Muscle of arm (tissue), 12 donors: ENCODE results near the gene ALDH9A1. TPM values are rescaled to one million over a fixed set of nuclear protein-coding genes. Genes with fewer than 3 reads are reported as not detected.
A peak's percentile ranks its signal among the peaks of the same experiment; 100 is the strongest.
"Not testable (repeated sequence)": the region's sequence is repeated elsewhere in the genome, so short reads cannot be mapped to it uniquely, and the experiment has no call there.

ENCODE experiments used
- DNase-seq: peaks from one replicate; pipeline ENCODE4 v3.0.0-alpha.2; 2013
- polyA plus RNA-seq, 12 donors: library from polyadenylated mRNA; unstranded; fragments of 120-200 nt; gene quantifications; one replicate each; pipeline ENCODE4 v1.2.1, GENCODE V29; 2013; ENCODE audit not compliant: insufficient read length in 12 of 12

The ALDH9A1 gene
- polyA plus RNA-seq, 12 donors: 40.8 to 66.4 (median 53.1) TPM; not detected in 1

DNA sequence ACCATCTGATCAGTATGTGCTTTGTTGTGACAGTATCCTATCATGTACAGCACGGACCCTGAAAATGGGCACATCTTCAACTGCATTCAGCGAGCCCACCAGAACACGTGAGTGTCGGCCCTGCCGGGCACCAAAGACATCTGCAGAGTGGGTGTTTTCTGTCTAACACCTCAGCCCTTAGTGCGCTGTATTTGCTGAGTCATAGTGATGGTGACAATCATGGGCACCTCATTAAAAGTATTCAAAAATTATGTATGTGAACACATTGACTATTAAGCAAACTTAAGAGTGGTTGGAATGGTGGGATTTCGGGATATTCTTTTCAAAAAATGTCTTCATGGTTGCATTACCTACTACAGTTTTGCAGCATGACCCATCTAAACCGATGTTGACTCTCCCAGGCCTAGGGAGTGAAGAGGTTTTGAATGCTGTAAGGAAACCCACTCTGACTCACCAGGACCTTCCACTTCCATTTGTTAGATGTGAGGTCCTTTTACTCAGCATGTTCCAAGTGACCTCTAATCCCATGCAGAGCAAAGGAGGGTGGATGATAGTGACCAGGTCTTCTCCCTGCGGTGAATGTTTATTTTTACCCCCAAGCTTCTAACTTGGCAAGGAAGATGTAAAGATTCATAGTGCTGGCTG lies 47.3 kb downstream of the ALDH9A1 start:
- no peak for DNase-seq

DNA sequence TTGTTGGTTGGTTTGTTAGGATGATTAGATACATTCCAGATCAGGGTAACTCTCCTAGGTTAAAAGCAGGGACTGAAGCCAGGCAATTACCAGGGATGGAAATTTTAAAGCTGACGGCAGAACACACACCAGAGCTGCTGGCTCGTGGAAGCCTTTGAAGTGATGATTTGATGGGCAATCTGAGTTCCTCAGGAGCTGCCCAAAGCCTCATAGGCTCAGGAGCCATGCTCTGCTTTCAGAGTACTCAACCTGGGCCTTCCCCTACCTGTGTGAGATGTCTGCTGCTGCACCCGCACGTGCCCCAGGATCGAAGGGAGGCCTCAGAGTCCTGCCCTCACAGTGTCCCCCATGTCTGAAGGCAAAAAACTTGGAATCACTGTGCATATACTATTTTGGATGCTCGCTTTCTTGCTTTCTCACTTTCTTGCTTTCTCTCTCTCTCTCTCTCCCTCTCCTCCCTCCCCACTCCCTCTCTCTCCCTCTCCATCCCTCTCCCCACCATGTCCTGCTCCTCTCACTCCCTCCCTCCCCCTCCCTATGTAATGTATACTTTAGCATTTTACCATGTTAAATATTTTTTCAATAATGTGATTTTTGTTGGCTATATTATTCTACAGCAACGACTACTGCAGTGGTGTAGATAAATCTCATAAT lies 49.3 kb downstream of the ALDH9A1 start:
- no peak for DNase-seq

DNA sequence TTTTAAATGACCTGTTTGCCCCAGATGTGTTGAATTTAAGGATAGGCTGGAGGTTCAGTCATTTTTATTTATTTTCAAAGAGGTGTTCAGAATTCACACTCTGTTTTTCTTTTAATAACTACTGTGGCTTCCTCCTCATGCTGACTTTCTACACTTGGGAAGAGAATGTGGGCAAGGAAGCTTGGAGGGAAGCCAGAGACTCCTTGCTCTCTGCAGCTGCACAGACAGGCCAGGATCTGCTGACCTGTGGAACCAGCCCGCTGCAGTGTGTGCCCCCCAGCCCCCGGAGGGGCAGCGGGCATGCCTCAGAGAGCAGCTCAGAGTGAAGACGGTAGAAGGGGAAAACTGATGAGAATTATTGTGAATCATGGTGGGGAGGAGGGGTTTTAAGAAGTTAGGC lies 50.4 kb downstream of the ALDH9A1 start:
- DNase-seq: no peak

DNA sequence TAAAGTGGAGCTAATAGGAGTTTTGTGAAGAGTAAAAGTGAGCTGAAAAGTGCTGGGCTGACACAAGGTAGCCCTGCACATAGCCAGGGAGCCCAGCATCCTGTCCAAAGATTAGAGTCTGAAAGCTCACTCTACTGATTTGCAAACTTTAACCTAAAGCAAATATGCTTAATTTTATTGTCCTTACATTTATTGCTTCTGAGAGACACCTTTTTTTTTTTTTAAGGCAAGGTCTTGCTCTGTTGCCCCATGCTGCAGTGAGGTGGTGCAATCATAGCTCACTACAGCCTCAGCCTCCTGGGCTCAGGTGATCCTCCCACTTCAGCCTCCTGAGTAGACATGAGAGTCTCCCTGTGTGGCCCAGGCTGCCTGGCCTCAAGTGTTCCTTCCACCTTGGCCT lies 50.8 kb downstream of the ALDH9A1 start:
- DNase-seq: no peak

DNA sequence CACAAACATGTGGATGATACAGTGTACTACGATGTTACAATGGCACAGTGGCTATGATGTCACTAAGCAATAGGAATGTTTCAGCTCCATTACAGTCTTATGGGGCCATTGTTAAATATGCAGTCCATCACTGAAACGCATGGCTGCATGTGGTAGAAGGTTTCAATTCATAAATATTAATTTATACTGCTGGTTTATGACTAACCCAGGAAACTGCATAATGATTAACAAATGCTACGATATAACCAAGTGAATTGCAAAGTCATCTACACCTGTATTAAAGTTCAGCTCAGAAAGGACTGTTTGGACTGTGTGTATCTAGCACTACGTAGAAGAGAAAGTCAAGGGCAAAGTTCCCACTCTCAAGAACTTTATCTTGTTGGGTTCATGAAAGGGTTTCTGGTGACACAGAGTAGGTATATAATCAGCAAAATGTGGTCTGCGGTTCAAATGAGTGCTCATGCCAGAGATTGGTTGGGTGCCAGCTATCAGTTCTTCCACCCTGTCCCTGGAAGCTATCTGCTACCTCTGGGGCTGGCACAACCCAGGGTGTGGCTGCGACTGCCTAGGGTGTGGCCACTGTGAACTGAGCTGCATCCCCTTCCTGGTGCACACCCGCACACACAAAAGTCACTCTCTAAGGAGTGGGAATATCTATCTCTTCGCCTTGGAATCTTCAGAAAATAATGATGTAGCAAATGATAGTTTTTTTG lies 52.6 kb downstream of the ALDH9A1 start:
- DNase-seq: no peak

DNA sequence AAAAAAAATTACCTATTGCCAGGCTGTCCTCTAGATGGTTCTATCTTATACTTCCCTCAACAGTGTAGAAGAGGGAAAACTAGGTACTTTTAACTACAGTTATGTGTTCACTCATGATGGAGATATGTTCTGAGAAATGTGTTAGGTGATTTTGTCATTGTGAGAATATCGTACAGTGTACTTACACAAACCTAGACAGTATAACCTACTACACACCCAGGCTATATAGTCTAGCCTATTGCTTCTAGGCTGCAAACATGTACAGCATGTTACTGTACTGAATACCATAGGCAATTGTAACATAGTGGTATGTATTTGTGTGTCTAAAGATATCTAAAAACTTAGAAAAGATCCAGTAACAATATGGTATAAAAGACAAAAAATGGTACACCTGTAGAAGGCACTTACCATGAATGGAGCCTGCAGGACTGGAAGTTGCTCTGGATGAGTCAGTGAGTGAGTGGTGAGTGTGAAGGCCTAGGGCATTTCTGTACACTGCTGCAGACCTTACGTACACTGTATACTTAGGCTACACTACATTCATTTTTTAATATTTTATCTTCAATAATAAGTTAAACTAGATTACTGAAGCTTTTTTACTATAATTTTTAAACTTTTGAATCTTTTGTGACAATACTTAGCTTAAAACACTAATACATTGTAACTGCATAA lies 54.2 kb downstream of the ALDH9A1 start:
- no peak for DNase-seq

DNA sequence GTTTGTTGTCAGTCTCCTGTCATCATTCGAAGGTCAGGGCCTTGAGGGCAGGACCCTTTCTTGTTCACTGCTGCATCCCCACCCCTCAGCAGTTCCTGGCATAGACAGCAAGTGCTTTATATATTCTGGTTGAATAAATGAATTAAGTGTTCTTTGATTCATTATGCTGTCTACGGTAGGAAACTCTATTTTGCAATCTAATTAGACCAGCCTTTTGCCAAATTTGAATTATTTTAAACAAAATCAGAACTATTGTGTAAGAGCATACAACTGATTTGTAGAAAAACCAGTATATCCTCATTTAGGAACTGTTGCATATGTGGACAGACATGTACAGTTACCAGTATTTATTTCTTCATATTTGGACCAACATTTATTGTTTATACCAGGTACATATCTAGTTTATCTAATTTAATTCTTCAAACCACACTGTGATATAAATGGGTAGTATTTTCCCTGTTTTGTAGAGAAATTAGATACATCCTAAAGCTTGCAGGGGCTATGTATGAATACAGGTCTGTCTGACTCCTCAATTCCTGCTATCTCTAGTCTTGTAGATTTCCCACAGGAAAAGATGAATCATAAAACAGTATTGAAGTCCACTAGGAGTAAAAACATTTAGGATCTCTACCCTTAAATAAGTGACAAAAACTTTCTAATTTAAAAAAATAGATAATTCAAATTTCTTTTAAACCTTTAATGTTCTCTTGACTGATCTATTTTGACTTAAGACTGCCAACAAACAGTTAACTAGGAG lies 57.0 kb downstream of the ALDH9A1 start:
- DNase-seq: no peak

DNA sequence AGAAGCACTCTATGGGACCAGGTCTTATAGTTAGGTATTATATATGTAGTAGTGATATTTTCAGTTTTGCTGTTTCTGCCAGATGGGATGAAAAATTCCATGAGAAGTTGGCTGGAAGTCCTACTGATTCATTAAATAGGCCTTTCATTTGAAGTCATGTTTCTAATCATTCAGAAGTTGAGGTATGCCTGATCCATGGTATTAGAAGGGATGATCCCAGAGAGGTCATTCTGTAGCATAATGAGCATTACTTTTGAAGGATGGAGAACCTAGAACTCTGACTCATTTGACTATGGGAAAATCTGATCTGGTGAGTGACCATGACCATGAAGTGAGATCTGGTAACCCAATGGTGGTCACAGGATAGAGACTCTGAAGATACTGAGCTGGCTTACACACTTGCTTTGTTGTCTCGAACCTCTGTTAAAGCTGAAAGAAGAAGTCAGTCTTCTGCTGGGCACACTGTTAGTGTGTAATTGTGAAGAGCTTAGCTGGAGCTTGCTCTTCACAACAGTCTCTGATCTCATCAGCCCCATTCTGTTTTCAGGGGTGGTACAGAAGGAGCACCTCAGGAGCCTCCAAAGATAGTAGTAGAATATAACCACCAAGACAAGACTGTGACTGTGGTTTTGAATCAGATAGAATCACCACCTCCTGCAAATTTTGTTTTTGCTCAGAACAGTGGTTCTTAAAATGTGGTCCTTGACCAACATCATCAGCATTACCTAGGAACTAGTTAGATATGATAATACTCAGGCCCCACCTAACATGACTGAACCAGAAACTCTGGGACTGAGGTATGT lies 58.3 kb downstream of the ALDH9A1 start:
- no peak for DNase-seq

DNA sequence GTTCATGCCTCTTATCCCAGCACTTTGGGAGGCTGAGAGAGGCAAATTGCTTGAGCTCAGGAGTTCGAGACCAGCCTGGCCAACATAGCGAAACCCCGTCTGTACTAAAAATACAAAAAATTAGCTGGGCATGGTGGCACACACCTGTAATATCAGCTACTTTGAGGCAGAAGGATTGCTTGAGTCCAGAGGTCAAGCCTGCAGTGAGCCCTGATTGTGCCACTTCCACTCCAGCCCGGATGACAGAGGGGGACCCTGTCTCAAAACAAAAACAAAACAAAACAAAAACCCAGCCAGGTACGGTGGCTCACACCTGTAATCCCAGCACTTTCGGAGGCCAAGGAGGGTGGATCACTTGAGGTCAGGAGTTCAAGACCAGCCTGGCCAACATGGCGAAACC lies 60.2 kb downstream of the ALDH9A1 start:
- not testable (repeated sequence) for DNase-seq

DNA sequence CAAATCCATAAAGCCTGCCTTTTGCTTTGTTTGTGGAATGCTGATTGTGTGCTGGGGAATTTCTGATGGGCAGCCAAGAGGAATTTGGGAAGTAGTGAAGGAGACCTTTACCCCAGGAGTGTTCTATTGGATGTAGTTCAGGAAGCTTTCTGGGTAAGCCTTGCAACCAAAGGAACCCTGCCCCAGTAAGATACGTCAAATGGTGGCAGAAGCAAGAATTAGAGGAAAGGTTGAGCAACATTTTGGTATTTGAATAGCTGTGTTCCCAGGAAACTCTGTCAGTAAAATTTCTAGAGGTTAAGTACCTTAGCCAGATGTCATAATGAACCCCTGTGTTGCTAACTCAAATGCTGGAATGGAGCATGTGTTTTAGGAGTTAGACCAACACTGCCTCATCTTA lies 60.9 kb downstream of the ALDH9A1 start:
- no peak for DNase-seq

DNA sequence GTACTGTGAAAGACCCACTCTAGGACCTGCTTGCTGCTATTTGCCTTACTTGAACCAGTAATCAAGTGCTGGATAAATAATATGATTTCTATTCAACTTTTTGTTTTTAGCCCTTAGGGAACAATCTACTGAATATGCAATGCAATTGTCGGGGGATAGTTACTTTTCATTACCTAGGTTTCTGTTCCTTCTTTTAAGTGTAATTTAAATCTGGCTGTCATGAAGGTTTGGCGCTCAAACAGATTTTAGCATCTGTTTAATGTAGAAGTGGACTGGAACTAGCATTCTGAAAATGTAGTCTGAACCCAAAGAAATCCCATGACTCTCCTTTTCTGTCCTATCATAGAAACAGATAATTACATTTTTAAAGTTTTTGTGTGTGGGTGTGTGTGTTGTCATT lies 62.5 kb downstream of the ALDH9A1 start:
- no peak for DNase-seq

DNA sequence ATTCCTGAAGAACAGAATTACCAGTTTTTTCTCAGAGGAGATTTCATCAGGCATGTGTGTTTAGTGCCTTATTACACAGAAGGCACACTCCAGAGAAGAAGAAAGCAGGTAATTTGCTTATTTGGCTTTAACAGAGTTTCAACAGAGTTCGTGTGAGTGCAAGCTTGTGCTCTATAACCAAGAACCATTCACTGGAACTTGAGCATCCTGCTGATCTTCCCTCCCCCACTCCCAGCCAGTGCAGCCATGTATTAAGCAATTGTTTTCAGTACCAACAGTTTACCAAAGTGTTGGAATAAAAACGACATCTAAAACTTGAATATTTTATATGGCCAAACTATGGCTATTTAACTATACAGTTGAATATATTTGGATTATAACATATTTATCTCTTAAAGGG lies 63.0 kb downstream of the ALDH9A1 start:
- DNase-seq: no peak

DNA sequence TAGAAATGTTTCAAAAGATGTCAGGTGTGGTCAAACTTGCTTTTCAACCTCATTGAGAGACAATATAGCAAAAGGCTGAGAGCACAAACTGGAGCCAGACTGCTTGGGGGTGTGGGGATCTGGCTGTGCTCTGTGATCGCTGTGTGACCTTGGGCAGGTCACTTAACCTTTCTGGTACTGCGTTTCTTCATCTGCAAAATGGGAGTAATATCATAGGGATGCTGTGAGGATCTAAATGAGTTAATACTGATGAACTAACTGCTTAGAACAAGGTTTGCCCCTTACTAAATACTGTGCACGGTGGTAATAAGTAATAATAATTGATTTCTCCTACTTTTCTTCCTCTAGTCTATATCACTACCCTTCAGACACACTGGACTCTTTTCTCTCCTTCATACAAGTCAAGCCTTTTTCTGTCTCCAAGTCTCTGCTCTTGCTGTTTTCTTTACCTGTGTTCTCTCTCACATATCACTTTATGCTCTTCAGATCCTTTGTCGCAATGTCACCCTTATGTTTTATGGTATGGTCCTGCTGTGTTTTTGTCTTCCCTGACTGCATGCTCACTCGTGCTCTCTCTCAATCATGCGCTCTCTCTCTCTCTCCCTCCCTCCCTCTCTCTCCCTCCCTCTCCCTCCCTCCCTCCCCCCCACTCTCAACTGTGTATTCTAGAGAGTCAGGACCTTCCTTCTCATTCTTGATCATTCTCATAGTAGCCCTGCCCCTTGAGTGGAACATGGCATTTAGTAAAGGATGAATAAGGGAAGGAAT lies 64.0 kb downstream of the ALDH9A1 start:
- no peak for DNase-seq

DNA sequence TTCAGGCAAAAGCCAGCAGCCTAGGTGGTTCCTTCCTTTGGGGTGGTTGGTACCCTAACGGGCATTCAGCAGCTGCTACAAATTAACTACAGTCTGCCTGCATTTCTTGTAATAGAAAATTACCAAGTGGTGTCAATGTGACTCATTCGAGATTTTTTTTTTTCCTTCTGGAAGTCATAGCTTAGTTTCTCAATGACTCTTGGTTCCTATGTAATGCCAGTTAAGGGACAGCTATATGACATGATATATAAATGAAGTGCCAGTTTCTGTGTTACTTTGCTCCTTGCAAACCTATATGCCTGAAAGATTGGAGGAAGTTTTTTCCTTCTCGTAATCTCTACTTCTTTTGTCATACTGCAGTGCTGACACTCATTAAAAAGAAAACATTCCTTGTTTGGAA lies 64.7 kb downstream of the ALDH9A1 start:
- DNase-seq: no peak

DNA sequence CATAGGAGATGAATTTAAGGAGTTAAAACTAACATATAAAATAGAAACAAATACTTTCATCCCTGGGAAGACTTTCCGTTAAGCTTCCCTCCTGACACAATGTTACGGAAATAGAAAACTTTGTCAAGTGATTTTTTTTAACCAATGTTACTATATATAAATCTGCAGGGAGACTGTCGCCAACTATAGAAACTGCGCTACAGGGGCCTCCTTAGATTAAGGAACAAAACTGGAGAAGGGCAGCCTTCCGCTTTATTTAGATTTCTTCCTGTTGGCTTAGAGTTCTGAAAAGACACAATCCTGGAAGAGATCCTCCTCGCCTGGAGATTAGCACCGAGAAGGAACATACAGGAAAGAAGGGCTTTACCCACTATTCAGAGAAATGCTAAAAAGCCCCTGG lies 65.9 kb downstream of the ALDH9A1 start:
- peak; percentile 41 for DNase-seq

DNA sequence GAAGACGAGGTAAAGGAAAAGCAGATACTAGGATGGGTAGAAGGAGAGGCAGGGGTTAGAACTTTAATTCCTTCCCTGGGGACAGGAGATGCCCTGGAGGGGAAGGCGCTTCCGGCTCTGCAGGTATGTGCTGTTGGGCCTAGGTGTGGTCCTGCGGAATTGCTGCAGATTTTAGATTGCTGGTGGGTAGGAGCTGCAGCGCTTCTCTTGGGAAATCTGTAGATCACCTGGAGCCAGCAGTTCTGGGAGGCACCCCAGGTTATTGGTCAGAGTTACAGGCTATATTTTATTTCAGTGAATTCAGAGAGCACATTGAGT lies 66.3 kb downstream of the ALDH9A1 start:
- peak; percentile 13 for DNase-seq

DNA sequence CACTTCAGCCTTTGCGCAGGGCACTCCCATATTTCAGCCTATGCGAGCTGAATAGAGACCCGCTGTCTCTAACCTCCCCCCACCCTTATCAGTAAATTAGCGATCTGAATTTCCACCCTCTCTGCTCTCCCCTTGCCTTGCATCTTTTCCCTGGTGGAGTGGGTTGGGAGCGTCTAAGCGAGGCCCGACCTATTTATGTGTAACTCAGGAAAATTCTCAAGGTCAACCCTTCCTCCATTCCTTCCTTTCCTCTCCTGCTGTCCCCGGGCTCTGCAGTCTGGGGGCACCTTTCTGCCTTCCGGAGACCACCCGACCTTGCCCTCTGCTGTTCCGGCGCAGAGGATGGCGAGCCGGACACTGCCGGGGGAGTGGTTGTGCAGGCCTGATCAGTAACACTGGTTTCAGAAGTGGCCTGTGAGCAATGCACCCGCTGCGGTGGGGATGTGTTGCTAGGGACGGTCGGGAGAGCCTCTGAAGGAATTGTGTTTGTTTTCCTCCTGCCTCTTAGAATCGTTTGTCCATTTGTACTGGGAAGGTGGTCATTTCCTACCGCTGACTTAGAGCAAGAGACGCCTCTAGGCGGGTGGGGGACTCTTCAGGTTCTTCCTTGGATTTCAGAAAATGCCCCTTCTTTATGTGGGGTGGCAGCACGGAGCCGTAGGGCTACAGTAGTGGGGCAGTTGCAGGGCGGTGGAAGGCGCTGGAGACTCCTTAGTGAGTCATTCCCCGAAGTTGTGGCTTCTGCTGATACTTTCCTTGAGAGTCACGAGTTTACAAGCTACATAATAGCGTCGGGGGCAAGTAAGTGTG lies 66.8 kb downstream of the ALDH9A1 start:
- peak; percentile 41 for DNase-seq

DNA sequence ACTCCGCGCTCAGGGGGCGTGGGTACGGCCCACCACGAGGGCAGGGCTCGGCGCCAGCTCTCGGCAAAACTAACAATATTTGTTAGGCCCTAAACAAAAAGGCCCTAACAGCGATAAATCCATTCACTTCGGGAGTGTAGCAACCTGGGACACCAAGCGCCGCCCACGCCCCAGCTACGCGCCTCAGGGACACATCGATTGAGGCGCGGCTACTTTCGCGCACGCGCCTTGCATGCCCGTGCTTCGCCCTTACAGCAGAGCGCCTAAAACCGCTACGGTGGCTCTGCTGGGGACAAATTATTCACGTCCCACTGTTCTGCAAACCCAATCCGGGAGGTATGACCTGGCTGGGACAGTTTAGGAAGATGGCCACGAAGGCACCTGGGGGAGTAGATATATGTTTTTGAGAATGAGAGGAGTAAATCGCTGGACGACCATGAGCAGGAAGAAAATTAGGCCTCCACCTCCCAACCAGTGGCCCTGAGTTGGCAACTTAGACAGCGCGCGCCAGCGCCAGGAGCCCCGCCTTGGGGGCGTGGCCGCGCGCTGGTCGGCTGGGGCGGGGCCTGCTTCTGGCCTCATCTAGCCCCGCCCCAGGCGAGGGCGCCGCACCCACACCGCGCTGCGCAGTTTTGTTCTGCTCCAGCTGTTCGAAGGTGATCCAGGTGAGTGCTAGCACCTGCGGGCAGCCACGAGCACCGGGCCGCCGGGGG lies 67.6 kb downstream of the ALDH9A1 start, which contains the start of gene MGST3:
TSS of gene MGST3 (plus strand) at position 606 of the 713 bp plus-strand sequence. CDS start 18,614 bp downstream, outside the sequence.
- DNase-seq: peak; percentile 99
